Thyroid gland (tissue), 4 donors: ENCODE measurements around the gene LRRC56. TPM values are rescaled to one million over a fixed set of nuclear protein-coding genes. Genes with fewer than 3 reads are reported as not detected.
A peak's percentile ranks its signal among the peaks of the same experiment; 100 is the strongest.

ENCODE experiments used
- DNase-seq, 2 donors: peaks; one replicate each; pipeline ENCODE4 v3.0.0-alpha.2; 2019
- H3K27ac ChIP-seq, 3 donors: fragments of 200-600 bp; sonication (generic); 1 replicate in 2 of 3; 2 replicates in 1 of 3; pipeline ENCODE4 v1.5.1; 2016 to 2019; ENCODE audit warnings: mild to moderate bottlenecking in 1 of 3, moderate library complexity in 1 of 3
- H3K27me3 ChIP-seq: fragments of 200-600 bp; sonication (generic); one replicate; pipeline ENCODE4 v1.5.1; 2019
- H3K36me3 ChIP-seq, 2 donors: fragments of 200-600 bp; sonication (generic); one replicate each; pipeline ENCODE4 v1.5.1; 2016 to 2019
- H3K4me1 ChIP-seq, 2 donors: fragments of 200-600 bp; sonication (generic); one replicate each; pipeline ENCODE4 v1.5.1; 2017 to 2019
- H3K4me3 ChIP-seq, 3 donors: fragments of 200-600 bp; sonication (generic); replicated peaks in 1 of 3; 1 replicate in 2 of 3; 2 replicates in 1 of 3; pipeline ENCODE4 v1.5.1; 2016; ENCODE audit warnings: mild to moderate bottlenecking in 1 of 3
- H3K9me3 ChIP-seq: fragments of 200-600 bp; sonication (generic); one replicate; pipeline ENCODE4 v1.5.1; 2017
- CTCF ChIP-seq, 6 experiments: fragments of 200-600 bp in 3 of 6; fragments of 450-650 bp in 3 of 6; sonication (generic) in 3 of 6; IDR thresholded peaks; one replicate each; pipeline ENCODE4 v1.5.1; 2016 to 2019; ENCODE audit warnings: antibody characterized with exemption in 6 of 6, mild to moderate bottlenecking in 2 of 6, inconsistent platforms in 1 of 6, moderate library complexity in 1 of 6
- POLR2A ChIP-seq, 2 donors: fragments of 450-650 bp; IDR thresholded peaks; one replicate each; pipeline ENCODE4 v1.6.1; 2017; ENCODE audit warnings: antibody characterized with exemption in 2 of 2, mild to moderate bottlenecking in 2 of 2, moderate library complexity in 1 of 2
- WGBS, 2 donors: methylation state at CpG; one replicate each; pipeline ENCODE4 v1.1.5; 2017; 5-methylcytosine and 5-hydroxymethylcytosine counted together
- intact Hi-C: fragments of 100-400 bp; cut with DNase I; formaldehyde crosslinking; loops from one replicate; pipeline ENCODE4 v1.15.1; 2023
- total RNA-seq, 4 donors: library from RNA; depleted of rRNA; stranded (reverse); fragments of >200 nt; gene quantifications; one replicate each; pipeline ENCODE4 v1.2.3, GENCODE V29; 2016

Gene LRRC56
- total RNA-seq, 4 donors from 2014 or later: 1.7 to 2.6 (median 2.3) TPM

- DNase-seq: peak; percentile 71 to 82
- Histone ChIP-seq H3K9me3 (no peaks in the 10 kb centered on the region), H3K27ac (no peak overlapping the region), H3K4me1 (peaks cover 13 to 25% of the 10 kb centered on the region in 2 donors), H3K27me3 (no peaks in the 10 kb centered on the region), H3K4me3 (peak overlapping the region in 1 of 3 donors; percentile 37), H3K36me3 (no peaks in the 10 kb centered on the region)
- 6 to 9% methylated on average over 13 to 27 of the region's 60 CpGs for WGBS, 2 donors
- intact Hi-C loops: loop anchor here (5.0 kb wide), 1 partner anchor 173 kb away; no protein-coding TSS in a partner anchor
- TF ChIP-seq POLR2A (IDR thresholded peaks at IDR 0.05): no peak
- TF ChIP-seq CTCF (IDR thresholded peaks at IDR 0.05): peak; percentile 17 to 74 (median 60)
These were observed 17.3 kb downstream of the LRRC56 start for GRCh38 chr11:554428-555226.

GRCh38 chr11:555227-555779, 18.0 kb downstream of the LRRC56 start:
- Histone ChIP-seq H3K4me3 (peak overlapping the region in 2 of 3 donors; percentile 25 to 37), H3K27me3 (no peaks in the 10 kb centered on the region), H3K36me3 (no peaks in the 10 kb centered on the region), H3K9me3 (no peaks in the 10 kb centered on the region), H3K27ac (no peak overlapping the region), H3K4me1 (peaks cover 18 to 32% of the 10 kb centered on the region in 2 donors)
- TF ChIP-seq POLR2A (IDR thresholded peaks at IDR 0.05): no peak
- peak in 3 of 6 experiments; percentile 6 to 37 (median 8) for TF ChIP-seq CTCF (IDR thresholded peaks at IDR 0.05)
- intact Hi-C loops: no loop called here
- WGBS, 2 donors: 0 to 4% methylated on average over 5 to 14 of the region's 57 CpGs
- DNase-seq: peak in 1 of 2 donors; percentile 28

DNA sequence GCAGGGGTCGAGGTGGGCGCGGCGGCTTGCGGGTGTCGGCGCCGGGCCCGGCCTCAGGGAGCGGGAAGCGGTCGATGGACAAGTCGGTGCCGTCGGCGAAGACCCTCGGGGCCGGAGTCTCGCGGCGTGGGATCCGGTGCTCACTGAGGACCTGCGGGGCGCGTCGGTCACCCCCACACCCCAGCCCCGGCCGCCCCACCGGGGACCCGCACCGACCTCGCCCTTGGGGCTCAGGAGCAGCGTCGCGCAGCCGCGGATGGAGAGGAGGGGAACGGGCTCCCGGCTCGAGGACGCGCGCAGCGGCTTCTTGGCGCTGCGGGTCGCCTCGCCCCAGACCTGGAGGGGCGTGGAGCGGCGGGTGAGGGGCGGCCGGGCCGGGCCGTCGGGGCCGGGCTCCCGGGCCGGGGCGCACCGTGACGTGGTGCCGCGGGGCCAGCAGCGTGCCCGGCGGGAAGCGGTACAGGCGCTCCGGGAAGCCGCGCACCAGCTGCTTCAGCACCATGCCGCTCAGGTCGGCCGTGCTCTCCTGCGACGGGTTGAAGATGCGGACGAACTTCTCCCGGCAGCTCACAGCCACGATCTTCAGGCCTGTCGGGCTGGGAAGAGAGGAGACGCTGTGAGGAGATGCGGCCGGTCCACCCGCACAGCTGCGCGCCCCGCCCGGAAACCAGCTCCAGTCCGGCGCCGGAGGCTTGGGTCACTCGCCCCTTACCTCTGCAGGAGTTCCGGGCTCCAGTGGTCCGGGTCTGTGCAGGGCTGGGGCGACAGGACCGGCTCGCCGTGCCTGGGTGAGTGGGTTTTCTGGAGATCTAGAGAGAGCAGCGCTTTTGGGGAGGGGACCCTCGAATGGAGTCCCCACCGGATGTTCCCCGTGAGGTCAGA, 18.7 kb downstream of the LRRC56 start:
- H3K4me1 ChIP-seq: peaks cover 20 to 33% of the 10 kb centered on the region in 2 donors
- no peak for TF ChIP-seq CTCF (IDR thresholded peaks at IDR 0.05)
- peak; percentile 39 to 40 for DNase-seq
- no peak overlapping the region for H3K27ac ChIP-seq
- no peaks in the 10 kb centered on the region for H3K27me3 ChIP-seq
- intact Hi-C loops: no loop called here
- WGBS, 2 donors: 33 to 36% methylated on average over 3 to 4 of the region's 104 CpGs
- peak overlapping the region in 1 of 3 donors; percentile 37 for H3K4me3 ChIP-seq
- H3K9me3 ChIP-seq: no peaks in the 10 kb centered on the region
- H3K36me3 ChIP-seq: no peaks in the 10 kb centered on the region

DNA sequence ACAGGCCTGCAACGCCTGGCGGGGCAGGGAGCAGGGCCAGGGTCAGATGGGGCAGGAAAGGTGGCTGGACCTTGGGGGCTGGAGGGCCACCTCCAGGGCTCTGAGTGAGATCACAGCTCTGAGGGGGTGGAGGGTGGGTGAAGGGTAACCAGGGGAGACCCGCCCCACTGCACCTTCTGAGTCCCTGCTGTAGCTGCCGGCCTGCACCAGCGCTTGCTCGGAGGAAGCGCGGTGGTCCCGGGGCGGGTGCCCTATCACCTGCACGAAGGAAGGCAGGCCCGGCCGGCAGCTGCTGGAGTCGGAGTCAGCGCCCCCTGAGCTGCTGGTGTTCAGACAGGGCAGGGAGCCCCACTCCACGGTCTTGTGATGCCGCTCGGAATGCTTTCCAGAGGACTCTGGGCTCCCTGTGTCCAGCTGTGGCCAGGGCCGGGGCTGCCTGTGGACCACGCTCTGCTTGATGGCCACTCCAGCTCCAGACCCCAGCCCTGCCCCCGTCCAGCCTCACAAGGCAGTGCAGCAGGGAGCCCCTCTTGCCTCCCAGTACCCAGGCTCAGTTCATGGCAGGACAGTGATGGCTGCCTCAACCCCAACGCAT, 19.4 kb downstream of the LRRC56 start:
- Histone ChIP-seq H3K4me1 (peaks cover 25 to 38% of the 10 kb centered on the region in 2 donors), H3K9me3 (no peaks in the 10 kb centered on the region), H3K36me3 (no peaks in the 10 kb centered on the region), H3K27ac (no peak overlapping the region), H3K4me3 (no peak overlapping the region), H3K27me3 (no peaks in the 10 kb centered on the region)
- DNase-seq: no peak
- no peak for TF ChIP-seq POLR2A (IDR thresholded peaks at IDR 0.05)
- TF ChIP-seq CTCF (IDR thresholded peaks at IDR 0.05): no peak
- intact Hi-C loops: no loop called here
- 78 to 93% methylated on average over 10 to 11 of the region's 22 CpGs for WGBS, 2 donors
